Posterior cingulate gyrus (tissue), 11 donors: Measurements from ENCODE around the gene OGFOD2.

Experiments used
- DNase-seq, 10 donors: peaks; one replicate each; pipeline versions ENCODE4 v3.0.0 to v3.0.0-alpha.2; 2020 to 2021; ENCODE audit warnings: mixed read lengths in 3 of 10
- intact Hi-C: fragments of 100-400 bp; cut with DNase I; formaldehyde crosslinking; loops from one replicate; pipeline ENCODE4 v1.15.1; 2023

OGFOD2 gene

GRCh38 chr12:123022846-123023245, 47.8 kb downstream of the OGFOD2 start:
- intact Hi-C loops = no loop called here
- peak in 3 of 10 donors; percentile 57 to 67 (median 63) for DNase-seq

DNA sequence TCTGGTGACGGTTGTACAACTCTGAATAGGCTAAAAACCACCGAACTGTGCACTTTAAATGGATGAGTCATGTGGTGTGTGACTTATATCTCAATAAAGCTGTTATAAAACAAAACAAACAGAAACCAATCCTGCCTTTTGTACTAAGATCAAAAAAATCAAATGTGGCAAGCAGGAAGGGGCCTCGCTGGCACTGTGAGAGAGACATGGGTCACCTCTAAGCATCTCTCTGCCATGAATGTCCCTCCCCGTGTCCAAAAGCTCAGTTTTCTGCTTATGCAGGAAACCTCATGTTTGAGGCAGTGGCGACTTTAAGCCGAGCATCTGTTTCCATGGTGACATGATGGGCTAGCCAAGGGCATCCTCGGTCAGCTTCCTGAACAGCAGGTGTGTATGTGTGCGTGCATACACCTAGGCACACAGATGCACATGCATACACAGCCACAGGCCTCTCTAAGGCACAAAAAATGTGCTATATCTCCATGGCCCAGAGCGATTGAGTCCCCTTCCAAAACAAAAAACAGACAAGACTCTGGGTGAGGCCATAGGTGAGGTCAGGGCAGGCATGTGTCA, 49.9 kb downstream of the OGFOD2 start:
- intact Hi-C loops = no loop called here
- DNase-seq = peak in 3 of 10 donors; percentile 27 to 55 (median 50)

- peak in 3 of 10 donors; percentile 24 to 75 (median 53) for DNase-seq
- intact Hi-C loops = no loop called here
Observed at GRCh38 chr12:123026094-123026853, 51.2 kb downstream of the OGFOD2 start.

DNA sequence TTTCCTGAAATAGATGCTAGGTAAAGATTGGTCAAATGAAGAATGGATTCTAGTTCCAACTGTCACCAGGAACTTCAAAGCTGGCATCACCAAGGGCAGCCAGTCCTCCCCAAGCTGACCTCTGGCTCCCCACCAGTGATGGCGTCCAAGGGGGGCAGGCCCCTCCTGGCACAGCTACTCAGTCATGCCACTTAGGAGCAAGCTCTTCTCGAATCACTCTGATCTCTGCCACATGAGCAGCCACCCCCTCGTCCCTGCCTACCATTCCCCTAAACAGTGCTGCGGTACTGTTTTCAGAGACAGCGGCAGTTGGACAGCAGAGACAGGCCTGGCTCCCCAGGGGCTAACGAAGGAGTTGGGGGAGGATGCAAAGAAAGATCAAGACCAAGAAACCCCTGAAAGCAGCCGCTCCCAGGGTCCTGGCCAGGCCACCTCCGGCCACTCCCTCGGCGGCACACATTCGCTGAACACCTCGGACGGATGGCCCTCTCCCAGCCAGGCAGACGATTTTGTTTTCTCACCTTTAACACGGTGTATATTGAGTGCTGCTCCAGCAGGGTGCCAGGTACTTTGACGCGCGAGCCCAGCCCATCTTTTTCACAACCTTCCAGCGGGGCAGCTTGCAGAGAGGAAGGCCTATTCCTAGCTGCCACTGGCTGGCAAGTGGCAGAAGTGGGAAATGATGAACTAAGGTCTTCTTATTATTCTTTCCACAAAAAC, 52.8 kb downstream of the OGFOD2 start:
- intact Hi-C loops = no loop called here
- DNase-seq = peak in 2 of 10 donors; percentile 77 to 83

DNA sequence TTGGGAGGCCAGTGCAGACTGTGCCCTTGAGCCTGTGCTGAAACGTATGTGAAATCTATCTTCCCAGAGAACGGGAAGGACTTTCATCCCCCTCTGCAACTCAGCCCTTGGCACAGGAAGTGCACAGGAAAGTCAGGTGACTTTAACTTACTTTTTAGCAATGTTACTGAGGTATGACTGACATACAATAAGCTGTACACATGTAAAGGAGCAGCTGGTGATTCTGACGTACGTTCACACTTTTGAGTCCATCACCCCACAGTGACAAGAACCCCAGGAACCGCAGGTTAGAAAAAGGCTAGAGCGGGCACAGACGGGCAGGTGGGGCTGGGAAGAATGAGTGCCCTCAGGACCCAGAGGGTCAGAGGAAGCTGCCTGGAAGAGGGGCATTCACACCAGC, 53.4 kb downstream of the OGFOD2 start:
- no peak for DNase-seq
- intact Hi-C loops = no loop called here

DNA sequence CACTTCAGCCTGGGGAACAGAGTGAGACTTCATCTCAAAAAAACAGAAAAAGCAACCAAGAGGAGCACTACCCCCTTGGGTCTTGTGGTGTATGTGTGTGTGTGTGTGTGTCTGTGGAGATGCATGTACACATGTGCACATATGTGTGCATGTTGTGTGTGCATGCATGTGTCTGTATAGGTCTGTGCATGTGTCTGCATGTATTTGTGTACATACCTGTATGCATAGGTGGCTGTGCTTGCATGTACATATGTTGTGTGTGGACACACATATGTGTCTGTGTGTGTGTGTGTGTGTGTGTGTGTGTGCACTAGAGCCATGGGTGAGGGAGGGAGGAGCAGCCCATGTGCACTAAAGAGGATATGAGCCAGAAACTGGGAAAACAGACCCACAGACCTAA, 54.5 kb downstream of the OGFOD2 start:
- intact Hi-C loops = no loop called here
- DNase-seq = peak in 2 of 10 donors; percentile 3 to 5
